HG03045 (cell line): Measurements from ENCODE around the gene VN1R2.
"Not testable (repeated sequence)": the region's sequence is repeated elsewhere in the genome, so short reads cannot be mapped to it uniquely, and the experiment has no call there.

Experiments used
- ATAC-seq: cut with Tn5 transposase; IDR thresholded peaks from one replicate; pipeline ENCODE4 v1.9.1; 2021; ENCODE audit warnings: mild to moderate bottlenecking, moderate library complexity; ENCODE audit not compliant: unreplicated experiment

VN1R2 gene, protein sequence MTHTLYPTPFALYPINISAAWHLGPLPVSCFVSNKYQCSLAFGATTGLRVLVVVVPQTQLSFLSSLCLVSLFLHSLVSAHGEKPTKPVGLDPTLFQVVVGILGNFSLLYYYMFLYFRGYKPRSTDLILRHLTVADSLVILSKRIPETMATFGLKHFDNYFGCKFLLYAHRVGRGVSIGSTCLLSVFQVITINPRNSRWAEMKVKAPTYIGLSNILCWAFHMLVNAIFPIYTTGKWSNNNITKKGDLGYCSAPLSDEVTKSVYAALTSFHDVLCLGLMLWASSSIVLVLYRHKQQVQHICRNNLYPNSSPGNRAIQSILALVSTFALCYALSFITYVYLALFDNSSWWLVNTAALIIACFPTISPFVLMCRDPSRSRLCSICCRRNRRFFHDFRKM

GRCh38 chr19:53257715-53258342 lies at the start of gene VN1R2:
VN1R2 (plus strand) TSS chr19:53258292; CDS start chr19:53258376, 84 bp downstream.
- ATAC-seq, result not testable (repeated sequence)

- ATAC-seq, result not testable (repeated sequence)
Measured at GRCh38 chr19:53211554-53211953, 46.5 kb upstream of the VN1R2 start.

GRCh38 chr19:53212703-53213320 lies 45.3 kb upstream of the VN1R2 start:
- ATAC-seq, result no peak

GRCh38 chr19:53222716-53223115 lies 35.4 kb upstream of the VN1R2 start:
- not testable (repeated sequence) for ATAC-seq

GRCh38 chr19:53224606-53225005 lies 33.5 kb upstream of the VN1R2 start:
- ATAC-seq, result no peak

DNA sequence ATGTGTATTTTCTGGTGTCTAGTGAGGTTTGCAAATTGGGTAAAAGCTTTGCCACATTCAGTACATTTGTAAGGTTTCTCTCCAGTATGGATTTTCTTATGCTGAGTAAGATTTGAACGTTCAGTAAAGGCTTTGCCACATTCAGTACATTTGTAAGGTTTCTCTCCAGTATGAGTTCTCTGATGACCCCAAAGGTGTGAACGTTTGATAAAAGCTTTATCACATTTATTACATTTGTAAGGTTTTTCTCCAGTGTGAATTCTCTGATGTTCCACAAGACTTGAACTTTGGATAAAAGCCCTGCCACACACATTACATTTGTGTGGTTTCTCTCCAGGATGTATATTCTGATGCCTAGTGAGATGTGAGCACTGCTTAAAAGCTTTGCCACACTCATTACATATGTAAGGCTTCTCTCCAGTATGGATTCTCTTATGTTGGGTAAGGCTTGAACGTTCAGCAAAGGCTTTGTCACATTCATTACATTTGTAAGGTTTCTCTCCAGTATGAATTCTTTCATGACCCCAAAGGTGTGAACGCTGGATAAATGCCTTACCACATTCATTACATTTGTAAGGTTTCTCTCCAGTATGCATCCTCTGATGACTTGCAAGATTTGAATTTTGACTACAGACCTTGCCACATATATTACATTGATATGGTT lies 20.8 kb upstream of the VN1R2 start:
- no peak for ATAC-seq

GRCh38 chr19:53246498-53246897 lies 11.6 kb upstream of the VN1R2 start:
- no peak for ATAC-seq

DNA sequence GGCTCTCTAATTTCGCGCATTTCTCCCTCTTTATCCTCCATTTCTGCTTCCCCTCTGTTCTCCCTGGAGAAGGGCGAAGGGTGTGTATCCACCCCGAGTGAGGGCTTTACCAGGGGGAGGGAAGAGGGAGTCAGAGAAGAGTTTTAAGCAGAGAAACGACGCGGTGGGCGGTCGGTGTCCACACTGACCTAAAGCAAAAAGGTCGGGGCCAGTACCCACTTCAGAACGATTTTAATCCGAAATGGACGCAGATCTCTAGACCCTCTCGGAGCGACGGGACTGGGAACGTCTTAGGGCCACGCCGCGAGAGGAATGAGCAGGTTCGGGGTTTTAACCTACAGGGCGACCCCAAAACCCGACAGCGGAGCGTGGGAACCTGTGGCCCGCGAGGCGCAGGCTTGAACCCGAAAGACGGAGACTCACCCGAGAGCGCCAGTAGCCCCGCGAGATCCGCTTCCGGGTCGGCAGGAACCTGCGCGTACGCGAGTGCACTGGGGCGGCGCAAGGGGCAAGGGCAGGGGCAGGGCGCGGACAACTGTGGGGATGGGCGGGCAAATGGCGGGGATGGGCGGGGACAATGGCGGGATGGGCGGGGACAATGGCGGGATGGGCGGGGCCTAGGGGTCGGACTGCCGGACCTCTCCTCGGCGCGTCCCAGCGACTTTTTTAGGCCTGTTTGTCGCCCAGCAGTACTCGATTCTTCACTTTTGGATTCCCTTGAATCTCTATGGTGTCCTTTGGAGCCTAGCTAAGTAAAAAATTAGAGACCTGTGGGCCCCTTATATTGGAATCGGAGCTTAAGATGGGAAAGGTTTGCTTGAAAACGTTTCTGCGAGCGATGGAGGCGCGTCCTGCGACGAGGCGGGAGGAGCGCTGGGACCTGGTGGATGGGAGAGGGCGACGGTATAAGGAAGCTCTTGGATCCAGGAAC lies 3.4 kb upstream of the VN1R2 start, which contains the start of gene ZNF677:
ZNF677 (minus strand) TSS at position 463 of the 931 bp plus-strand sequence. CDS start 3,323 bp downstream, outside the sequence.
- no peak for ATAC-seq

GRCh38 chr19:53267623-53268022 lies 9.5 kb downstream of the VN1R2 start, which contains the start of gene VN1R4:
VN1R4 (minus strand) TSS chr19:53267723; CDS start chr19:53267665, 58 bp downstream.
- not testable (repeated sequence) for ATAC-seq

- not testable (repeated sequence) for ATAC-seq
Measured at GRCh38 chr19:53269861-53270260, 11.8 kb downstream of the VN1R2 start.

GRCh38 chr19:53272044-53272443 lies 14.0 kb downstream of the VN1R2 start:
- no peak for ATAC-seq

- no peak for ATAC-seq
Measured at GRCh38 chr19:53275480-53275879, 17.4 kb downstream of the VN1R2 start.

DNA sequence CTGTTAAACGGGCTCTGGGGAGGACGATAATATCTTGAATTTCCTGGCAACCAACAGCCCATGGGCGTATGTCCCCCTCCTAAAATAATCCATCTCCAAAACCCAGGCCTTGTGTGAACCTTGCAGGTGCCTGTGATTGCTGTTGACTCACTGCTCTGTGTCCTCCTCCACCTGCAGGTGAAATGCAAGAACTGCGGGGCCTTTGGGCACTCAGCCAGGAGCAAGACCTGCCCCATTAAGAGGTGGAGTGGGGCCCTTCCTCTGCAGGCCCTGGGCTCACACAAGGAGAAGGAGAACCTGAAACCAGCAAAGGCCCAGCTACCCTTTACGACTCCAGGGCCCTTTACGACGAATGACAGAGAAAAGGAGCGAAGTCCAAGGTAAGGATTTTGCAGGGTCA lies 23.9 kb downstream of the VN1R2 start:
- ATAC-seq, result not testable (repeated sequence)

GRCh38 chr19:53285087-53285486 lies 27.0 kb downstream of the VN1R2 start:
- ATAC-seq, result no peak

DNA sequence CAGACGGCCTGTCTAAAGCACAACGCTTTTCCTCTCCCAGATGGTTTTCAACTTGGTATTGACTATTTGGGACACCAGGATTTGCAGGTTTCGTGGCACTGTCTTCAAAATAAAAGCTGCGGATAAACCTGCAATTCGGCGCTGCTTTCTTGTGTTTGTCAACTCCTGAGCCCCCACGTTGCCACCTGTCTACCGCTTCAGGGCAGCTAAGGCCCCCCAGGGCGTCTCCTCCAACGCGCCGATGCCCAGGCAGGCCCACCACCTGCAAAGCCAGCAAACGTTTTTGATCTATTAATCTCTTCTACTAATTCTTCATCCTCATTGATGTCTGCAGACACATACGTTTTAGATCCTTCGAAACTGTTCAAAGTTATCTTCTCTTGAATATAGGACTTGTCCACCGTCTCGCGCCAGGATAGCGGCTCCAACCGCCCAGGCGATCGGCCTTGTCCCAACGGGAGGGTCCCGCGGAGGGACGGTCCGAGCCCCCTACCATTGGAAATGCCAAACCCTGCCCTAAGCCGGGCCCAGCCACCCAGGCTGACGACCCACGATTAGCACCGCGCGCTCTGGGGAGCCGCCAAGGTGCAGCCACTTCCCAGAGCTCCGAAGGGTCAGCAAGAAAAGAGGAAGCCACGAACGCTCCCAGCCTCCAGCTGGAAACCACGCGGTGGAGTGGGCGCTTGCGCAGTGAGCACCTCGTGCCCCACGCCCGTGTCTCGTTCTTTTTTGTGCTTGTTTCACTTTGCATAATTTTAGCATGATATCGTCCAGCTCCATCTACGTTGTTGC lies 32.9 kb downstream of the VN1R2 start:
- ATAC-seq, result no peak

DNA sequence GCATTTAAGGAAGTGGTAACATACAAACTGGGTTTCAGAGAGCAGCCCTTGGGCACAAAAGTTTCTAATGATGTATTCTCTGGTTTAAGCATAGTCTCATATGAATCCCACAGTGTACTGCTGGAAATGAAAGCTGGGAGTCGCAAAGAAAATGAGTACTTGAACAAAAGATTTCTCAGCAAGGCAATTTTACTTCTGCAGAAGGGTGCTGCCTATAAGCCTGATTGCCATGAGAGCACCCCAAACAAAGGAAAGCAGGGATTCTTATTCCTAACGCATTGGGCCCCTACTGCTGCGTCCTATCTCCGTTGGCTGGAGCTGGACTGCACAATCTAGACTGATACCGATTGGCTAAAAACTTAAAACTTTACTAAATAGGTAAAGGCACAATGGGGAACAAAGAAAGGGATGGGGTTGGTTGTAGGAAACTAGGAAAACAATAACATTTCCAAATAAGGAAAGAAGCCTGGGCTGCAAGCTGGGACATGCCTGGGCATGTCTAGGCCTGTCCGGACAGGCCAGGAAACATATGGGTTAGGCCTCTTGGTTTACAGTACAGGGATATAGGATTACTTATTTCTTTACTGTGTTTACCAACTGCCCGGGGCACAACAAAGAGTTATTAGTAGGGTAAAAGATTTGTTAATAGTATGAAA lies 36.8 kb downstream of the VN1R2 start:
- ATAC-seq, result no peak

DNA sequence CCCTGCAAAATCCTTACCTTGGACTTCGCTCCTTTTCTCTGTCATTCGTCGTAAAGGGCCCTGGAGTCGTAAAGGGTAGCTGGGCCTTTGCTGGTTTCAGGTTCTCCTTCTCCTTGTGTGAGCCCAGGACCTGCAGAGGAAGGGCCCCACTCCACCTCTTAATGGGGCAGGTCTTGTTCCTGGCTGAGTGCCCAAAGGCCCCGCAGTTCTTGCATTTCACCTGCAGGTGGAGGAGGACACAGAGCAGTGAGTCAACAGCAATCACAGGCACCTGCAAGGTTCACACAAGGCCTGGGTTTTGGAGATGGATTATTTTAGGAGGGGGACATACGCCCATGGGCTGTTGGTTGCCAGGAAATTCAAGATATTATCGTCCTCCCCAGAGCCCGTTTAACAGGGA lies 43.2 kb downstream of the VN1R2 start:
- not testable (repeated sequence) for ATAC-seq

GRCh38 chr19:53308339-53308811 lies 50.3 kb downstream of the VN1R2 start:
- no peak for ATAC-seq
